Kidney (tissue), 14 donors: Measurements from ENCODE around the gene TERT. TPM values are rescaled to one million over a fixed set of nuclear protein-coding genes. Genes with fewer than 3 reads are reported as not detected.
A peak's percentile ranks its signal among the peaks of the same experiment; 100 is the strongest.
"Not testable (repeated sequence)": the region's sequence is repeated elsewhere in the genome, so short reads cannot be mapped to it uniquely, and the experiment has no call there.

Experiments used
- DNase-seq, 5 donors: peaks; one replicate each; pipeline ENCODE4 v3.0.0-alpha.2; 2013 to 2020
- FAIRE-seq: peaks from 2 replicates; lab custom pipeline; 2012; peaks lifted over from hg19 to GRCh38; lab: Jason Lieb, UNC
- H3K27ac ChIP-seq, 2 donors: one replicate each; pipeline ENCODE4 v1.7.0; 2013; ENCODE audit warnings: low read depth in 2 of 2, low read length in 2 of 2, inconsistent platforms in 1 of 2
- H3K27me3 ChIP-seq: one replicate; pipeline ENCODE4 v1.7.1; 2013; ENCODE audit warnings: low read length, inconsistent platforms; ENCODE audit not compliant: control insufficient read depth, insufficient read depth
- H3K36me3 ChIP-seq, 3 donors: one replicate each; pipeline versions ENCODE4 v1.7.0 to v1.7.1; 2013; ENCODE audit warnings: low read length in 3 of 3, control low read depth in 1 of 3, inconsistent platforms in 1 of 3; ENCODE audit not compliant: insufficient read depth in 3 of 3, control insufficient read depth in 2 of 3
- H3K4me1 ChIP-seq, 3 donors: one replicate each; pipeline versions ENCODE4 v1.7.0 to v1.7.1; 2013; ENCODE audit warnings: low read length in 3 of 3, inconsistent platforms in 1 of 3, low read depth in 1 of 3; ENCODE audit not compliant: control insufficient read depth in 2 of 3, insufficient read depth in 2 of 3
- H3K4me3 ChIP-seq, 3 donors: one replicate each; pipeline versions ENCODE4 v1.7.0 to v1.8.1; 2013; ENCODE audit warnings: low read length in 3 of 3, control low read depth in 1 of 3, inconsistent platforms in 1 of 3
- H3K9ac ChIP-seq, 3 donors: one replicate each; pipeline versions ENCODE4 v1.7.0 to v1.7.1; 2013; ENCODE audit warnings: low read length in 3 of 3, control low read depth in 1 of 3, inconsistent platforms in 1 of 3
- H3K9me3 ChIP-seq, 3 donors: one replicate each; pipeline versions ENCODE4 v1.7.0 to v1.7.1; 2013; ENCODE audit warnings: low read length in 3 of 3, control low read depth in 1 of 3, inconsistent platforms in 1 of 3; ENCODE audit not compliant: control insufficient read depth in 2 of 3, insufficient read depth in 1 of 3
- intact Hi-C: fragments of 100-400 bp; cut with DNase I; formaldehyde crosslinking; loops from one replicate; pipeline ENCODE4 v1.11.1; 2022
- polyA plus RNA-seq: library from polyadenylated mRNA; stranded (reverse); fragments of 350-450 nt; fragmentation: Illumina TruSeq; extraction: RNeasy Lipid Tissue Mini Kit (QIAGEN cat#74804); gene quantifications from one replicate; pipeline ENCODE4 v1.2.3, GENCODE V29; 2014; ENCODE audit warnings: low read depth, low replicate concordance; ENCODE audit not compliant: insufficient read depth
- total RNA-seq: library from RNA; stranded (reverse); fragmentation: NEBNext Ultra II Directional; extraction: Animal tissue kit (Norgen Biotek cat#: 25700); gene quantifications from one replicate; pipeline ENCODE4 v1.2.1, GENCODE V29; 2021
- TF ChIP-seq, protein P1 (sequence below): IDR thresholded peaks from 3 replicates; pipeline ENCODE4 v1.5.1; 2012; ENCODE audit warnings: mild to moderate bottlenecking, moderate library complexity, borderline replicate concordance; ENCODE audit not compliant: insufficient read depth; ENCODE audit errors: extremely low read depth
- donor health status: control.
- donor health status: control.
- donor health status: control.
- donor health status: control.
- donor health status: control.
- donor health status: DM: yes; HTN: yes; CAD: no.
- donor health status: Normal renal cell carcinoma (clear cell type).

TERT gene
- total and polyA plus RNA-seq, 2 donors from 2014 or later = 0.91 TPM; not detected in 1

DNA sequence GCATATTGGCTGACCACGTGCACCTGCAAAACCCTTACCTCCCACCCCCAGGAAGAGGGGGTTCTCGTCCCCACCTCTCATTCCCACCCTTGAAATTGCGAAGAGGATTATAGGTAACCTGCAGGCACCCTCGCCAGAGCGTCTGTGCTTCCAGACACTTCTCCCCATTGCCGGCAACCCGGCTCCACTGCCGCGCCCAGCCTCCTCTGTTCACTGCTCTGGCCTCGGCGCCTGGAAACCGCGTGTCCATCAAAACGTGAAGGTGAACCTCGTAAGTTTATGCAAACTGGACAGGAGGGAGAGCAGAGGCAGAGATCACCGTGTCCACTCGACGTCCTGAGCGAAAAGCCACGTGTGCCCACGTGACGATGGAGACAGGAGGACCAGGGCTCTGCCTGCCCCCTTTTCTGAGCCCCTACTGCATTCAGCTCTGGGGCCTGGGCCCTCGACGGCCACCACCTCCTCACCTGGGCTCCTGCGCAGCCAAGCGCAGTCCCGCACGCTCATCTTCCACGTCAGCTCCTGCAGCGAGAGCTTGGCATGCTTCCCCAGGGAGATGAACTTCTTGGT, 1.9 kb downstream of the TERT start:
- H3K4me1 ChIP-seq = peaks cover 0 to 2% (median 0%) of the 10 kb centered on the region in 3 donors
- no peaks in the 10 kb centered on the region for H3K9me3 ChIP-seq
- TF ChIP-seq, protein P1, sequence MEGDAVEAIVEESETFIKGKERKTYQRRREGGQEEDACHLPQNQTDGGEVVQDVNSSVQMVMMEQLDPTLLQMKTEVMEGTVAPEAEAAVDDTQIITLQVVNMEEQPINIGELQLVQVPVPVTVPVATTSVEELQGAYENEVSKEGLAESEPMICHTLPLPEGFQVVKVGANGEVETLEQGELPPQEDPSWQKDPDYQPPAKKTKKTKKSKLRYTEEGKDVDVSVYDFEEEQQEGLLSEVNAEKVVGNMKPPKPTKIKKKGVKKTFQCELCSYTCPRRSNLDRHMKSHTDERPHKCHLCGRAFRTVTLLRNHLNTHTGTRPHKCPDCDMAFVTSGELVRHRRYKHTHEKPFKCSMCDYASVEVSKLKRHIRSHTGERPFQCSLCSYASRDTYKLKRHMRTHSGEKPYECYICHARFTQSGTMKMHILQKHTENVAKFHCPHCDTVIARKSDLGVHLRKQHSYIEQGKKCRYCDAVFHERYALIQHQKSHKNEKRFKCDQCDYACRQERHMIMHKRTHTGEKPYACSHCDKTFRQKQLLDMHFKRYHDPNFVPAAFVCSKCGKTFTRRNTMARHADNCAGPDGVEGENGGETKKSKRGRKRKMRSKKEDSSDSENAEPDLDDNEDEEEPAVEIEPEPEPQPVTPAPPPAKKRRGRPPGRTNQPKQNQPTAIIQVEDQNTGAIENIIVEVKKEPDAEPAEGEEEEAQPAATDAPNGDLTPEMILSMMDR = no peak
- H3K27ac ChIP-seq = no peak overlapping the region
- DNase-seq (peak in 1 of 5 donors; percentile 63), FAIRE-seq (no peak)
- no peak overlapping the region for H3K9ac ChIP-seq
- intact Hi-C loops = no loop called here
- H3K27me3 ChIP-seq = peaks cover 5% of the 10 kb centered on the region
- no peaks in the 10 kb centered on the region for H3K36me3 ChIP-seq
- H3K4me3 ChIP-seq = no peak overlapping the region

GRCh38 chr5:1292139-1292538, 2.7 kb downstream of the TERT start:
- TF ChIP-seq, protein P1 = no peak
- no peak overlapping the region for H3K9ac ChIP-seq
- H3K27ac ChIP-seq = no peak overlapping the region
- peaks cover 0 to 2% (median 0%) of the 10 kb centered on the region in 3 donors for H3K4me1 ChIP-seq
- no peak overlapping the region for H3K4me3 ChIP-seq
- intact Hi-C loops = no loop called here
- DNase-seq (peak in 1 of 5 donors; percentile 28), FAIRE-seq (no peak)
- H3K9me3 ChIP-seq = no peaks in the 10 kb centered on the region
- H3K36me3 ChIP-seq = no peaks in the 10 kb centered on the region
- peaks cover 5% of the 10 kb centered on the region for H3K27me3 ChIP-seq

GRCh38 chr5:1291611-1292080, 3.2 kb downstream of the TERT start:
- no peak overlapping the region for H3K9ac ChIP-seq
- no peak for FAIRE-seq
- H3K27me3 ChIP-seq = peaks cover 4% of the 10 kb centered on the region
- no peak overlapping the region for H3K4me3 ChIP-seq
- no peak overlapping the region for H3K27ac ChIP-seq
- H3K9me3 ChIP-seq = no peaks in the 10 kb centered on the region
- TF ChIP-seq, protein P1 = no peak
- H3K36me3 ChIP-seq = no peaks in the 10 kb centered on the region
- H3K4me1 ChIP-seq = peaks cover 0 to 2% (median 0%) of the 10 kb centered on the region in 3 donors
- intact Hi-C loops = no loop called here
- DNase-seq = peak in 2 of 5 donors; percentile 31 to 54

DNA sequence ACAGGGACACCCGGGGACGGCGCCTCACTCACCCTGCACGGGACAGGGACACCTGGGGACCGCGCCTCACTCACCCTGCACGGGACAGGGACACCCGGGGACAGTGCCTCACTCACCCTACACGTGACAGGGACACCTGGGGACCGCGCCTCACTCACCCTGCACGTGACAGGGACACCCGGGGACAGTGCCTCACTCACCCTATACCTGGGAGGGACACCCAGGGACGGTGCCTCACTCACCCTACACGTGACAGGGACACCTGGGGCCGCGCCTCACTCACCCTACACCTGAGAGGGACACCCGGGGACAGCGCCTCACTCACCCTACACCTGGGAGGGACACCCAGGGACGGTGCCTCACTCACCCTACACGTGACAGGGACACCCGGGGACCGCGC, 3.9 kb downstream of the TERT start:
- H3K27me3 ChIP-seq, FAIRE-seq, H3K9ac ChIP-seq, H3K4me1 ChIP-seq, H3K36me3 ChIP-seq, H3K27ac ChIP-seq, H3K9me3 ChIP-seq, intact Hi-C loops, H3K4me3 ChIP-seq: not testable (repeated sequence)
- peak in 1 of 5 donors; percentile 22 for DNase-seq

GRCh38 chr5:1289559-1289958, 5.3 kb downstream of the TERT start:
- H3K4me1 ChIP-seq, H3K27me3 ChIP-seq, H3K4me3 ChIP-seq, H3K9ac ChIP-seq, H3K27ac ChIP-seq, H3K36me3 ChIP-seq, FAIRE-seq, H3K9me3 ChIP-seq, intact Hi-C loops: not testable (repeated sequence)
- DNase-seq = peak in 1 of 5 donors; percentile 1
